H9 (cell line): ENCODE data around the gene FARSA. TPM values are rescaled to one million over a fixed set of nuclear protein-coding genes. Genes with fewer than 3 reads are reported as not detected.

ENCODE experiments used
- DNase-seq: peaks from one replicate; pipeline ENCODE4 v3.0.0-alpha.2; 2017
- H2AFZ ChIP-seq: one replicate; pipeline ENCODE4 v1.6.1; 2013; ENCODE audit warnings: mild to moderate bottlenecking, low read length, control low read depth, moderate library complexity
- H2AK5ac ChIP-seq: 2 replicates; pipeline ENCODE4 v1.6.1; 2013; ENCODE audit warnings: low read length, control low read depth, mixed read lengths; ENCODE audit not compliant: insufficient read length
- H2BK120ac ChIP-seq: one replicate; pipeline ENCODE4 v1.6.1; 2013; ENCODE audit warnings: low read depth, mild to moderate bottlenecking, low read length, control low read depth, inconsistent platforms; ENCODE audit not compliant: poor library complexity, severe bottlenecking
- H2BK12ac ChIP-seq: 2 replicates; pipeline ENCODE4 v1.6.1; 2013; ENCODE audit warnings: low read length, control low read depth, mixed read lengths, low read depth; ENCODE audit not compliant: insufficient read length
- H2BK15ac ChIP-seq: 2 replicates; pipeline ENCODE4 v1.6.1; 2013; ENCODE audit warnings: low read depth, low read length, control low read depth
- H2BK20ac ChIP-seq: one replicate; pipeline ENCODE4 v1.6.1; 2013; ENCODE audit warnings: low read depth, mild to moderate bottlenecking, low read length, control low read depth, inconsistent platforms; ENCODE audit not compliant: poor library complexity, severe bottlenecking
- H2BK5ac ChIP-seq: 2 replicates; pipeline ENCODE4 v1.6.1; 2013; ENCODE audit warnings: low read length, control low read depth, mixed read lengths; ENCODE audit not compliant: insufficient read length
- H3K14ac ChIP-seq: 2 replicates; pipeline ENCODE4 v1.6.1; 2013; ENCODE audit warnings: low read length, control low read depth; ENCODE audit not compliant: insufficient read depth
- H3K18ac ChIP-seq: 2 replicates; pipeline ENCODE4 v1.6.1; 2013; ENCODE audit warnings: low read depth, mild to moderate bottlenecking, mixed read lengths, low read length, control low read depth; ENCODE audit not compliant: insufficient read length
- H3K23ac ChIP-seq: 2 replicates; pipeline ENCODE4 v1.6.1; 2013; ENCODE audit warnings: low read length, control low read depth, mixed read lengths, low read depth; ENCODE audit not compliant: insufficient read length
- H3K23me2 ChIP-seq: 2 replicates; pipeline ENCODE4 v1.6.1; 2013; ENCODE audit warnings: low read depth, mild to moderate bottlenecking, mixed read lengths, low read length, control low read depth; ENCODE audit not compliant: insufficient read length, poor library complexity, severe bottlenecking
- H3K27ac ChIP-seq: 2 replicates; pipeline ENCODE4 v1.5.1; 2013; ENCODE audit warnings: low read length, control low read depth, mixed read lengths, low read depth; ENCODE audit not compliant: insufficient read length
- H3K27me3 ChIP-seq: 2 replicates; pipeline ENCODE4 v1.6.1; 2013; ENCODE audit warnings: low read length, control low read depth, inconsistent platforms; ENCODE audit not compliant: insufficient read depth
- H3K4ac ChIP-seq: 2 replicates; pipeline ENCODE4 v1.6.1; 2013; ENCODE audit warnings: low read depth, mild to moderate bottlenecking, control low read depth, inconsistent platforms, low read length, moderate library complexity
- H3K4me1 ChIP-seq: 2 replicates; pipeline ENCODE4 v1.6.1; 2013; ENCODE audit warnings: low read length, control low read depth, inconsistent platforms; ENCODE audit not compliant: insufficient read depth
- H3K4me2 ChIP-seq: 2 replicates; pipeline ENCODE4 v1.6.1; 2013; ENCODE audit warnings: low read length, control low read depth, mixed read lengths; ENCODE audit not compliant: insufficient read length, insufficient read depth
- H3K56ac ChIP-seq: 2 replicates; pipeline ENCODE4 v1.6.1; 2013; ENCODE audit warnings: low read depth, mild to moderate bottlenecking, mixed read lengths, low read length, control low read depth; ENCODE audit not compliant: insufficient read length
- H3K79me1 ChIP-seq: 2 replicates; pipeline ENCODE4 v1.6.1; 2013; ENCODE audit warnings: low read depth, mild to moderate bottlenecking, moderate library complexity, low read length, control low read depth, inconsistent platforms; ENCODE audit not compliant: insufficient read depth, poor library complexity, severe bottlenecking
- H3K79me2 ChIP-seq: 2 replicates; pipeline ENCODE4 v1.6.1; 2013; ENCODE audit warnings: low read length, control low read depth, inconsistent platforms; ENCODE audit not compliant: insufficient read depth
- H3K9ac ChIP-seq: 2 replicates; pipeline ENCODE4 v1.6.1; 2013; ENCODE audit warnings: low read length, control low read depth, mixed read lengths; ENCODE audit not compliant: insufficient read length; ENCODE audit errors: extremely low read depth
- H3K9me3 ChIP-seq: one replicate; pipeline ENCODE4 v1.6.1; 2013; ENCODE audit warnings: low read depth, low read length, inconsistent platforms; ENCODE audit not compliant: control insufficient read depth
- H3T11ph ChIP-seq: one replicate; pipeline ENCODE4 v1.6.1; 2013; ENCODE audit warnings: mild to moderate bottlenecking, low read length, control low read depth, inconsistent platforms
- H4K20me1 ChIP-seq: one replicate; pipeline ENCODE4 v1.6.1; 2013; ENCODE audit not compliant: control insufficient read depth, insufficient read length, insufficient read depth
- H4K5ac ChIP-seq: 2 replicates; pipeline ENCODE4 v1.6.1; 2013; ENCODE audit warnings: low read depth, mild to moderate bottlenecking, mixed read lengths, low read length, control low read depth; ENCODE audit not compliant: insufficient read length
- H4K8ac ChIP-seq: replicated peaks from 2 replicates; pipeline ENCODE4 v1.6.1; 2013; ENCODE audit warnings: low read length, control low read depth, mixed read lengths, low read depth; ENCODE audit not compliant: insufficient read length
- H4K91ac ChIP-seq: 2 replicates; pipeline ENCODE4 v1.6.1; 2013; ENCODE audit warnings: low read depth, mild to moderate bottlenecking, moderate library complexity, mixed read lengths, low read length, control low read depth; ENCODE audit not compliant: insufficient read length
- H3K27ac Mint-ChIP-seq, 3 experiments: 2 replicates in 2 of 3; 3 replicates in 1 of 3; pipeline ENCODE4 v1.8.0; 2020 to 2021; ENCODE audit warnings: mixed read lengths in 3 of 3, mild to moderate bottlenecking in 1 of 3, moderate library complexity in 1 of 3
- H3K27me3 Mint-ChIP-seq: 2 replicates; pipeline ENCODE4 v1.8.0; 2021; ENCODE audit warnings: low read depth, mild to moderate bottlenecking, moderate library complexity, mixed read lengths
- H3K36me3 Mint-ChIP-seq, 3 experiments: 2 replicates in 2 of 3; 3 replicates in 1 of 3; pipeline ENCODE4 v1.8.0; 2020 to 2021; ENCODE audit warnings: low read depth in 3 of 3, mixed read lengths in 3 of 3; ENCODE audit not compliant: insufficient read depth in 1 of 3
- H3K4me1 Mint-ChIP-seq, 2 experiments: 2 replicates each; pipeline ENCODE4 v1.8.0; 2020; ENCODE audit warnings: mixed read lengths in 2 of 2
- H3K4me3 Mint-ChIP-seq, 2 experiments: 2 replicates in 1 of 2; 3 replicates in 1 of 2; pipeline ENCODE4 v1.8.0; 2020 to 2021; ENCODE audit warnings: mild to moderate bottlenecking in 2 of 2, mixed read lengths in 2 of 2, moderate library complexity in 1 of 2
- H3K9me3 Mint-ChIP-seq, 2 experiments: 2 replicates in 1 of 2; 3 replicates in 1 of 2; pipeline ENCODE4 v1.8.0; 2020; ENCODE audit warnings: mild to moderate bottlenecking in 2 of 2, mixed read lengths in 2 of 2, moderate library complexity in 1 of 2
- WGBS: extraction: QIAGEN DNeasy Blood & Tissue Kit; methylation state at CpG from one replicate; pipeline ENCODE4 v1.1.7; 2013; ENCODE audit warnings: missing lambda C conversion rate, low lambda C conversion rate, mixed read lengths; ENCODE audit not compliant: insufficient read length; ENCODE audit errors: extremely low coverage; 5-methylcytosine and 5-hydroxymethylcytosine counted together
- total RNA-seq: library from RNA; stranded (reverse); gene quantifications from 2 replicates; pipeline ENCODE4 v1.2.1, GENCODE V29; 2021
- TF ChIP-seq, protein P1 (sequence below): fragments of 200-600 bp; sonication (generic); conservative IDR thresholded peaks from 3 replicates; pipeline ENCODE4 v1.8.0; 2021; ENCODE audit warnings: antibody characterized with exemption, mild to moderate bottlenecking

Gene FARSA
- total RNA-seq, 1 experiment from 2014 or later, result 110 TPM

DNA sequence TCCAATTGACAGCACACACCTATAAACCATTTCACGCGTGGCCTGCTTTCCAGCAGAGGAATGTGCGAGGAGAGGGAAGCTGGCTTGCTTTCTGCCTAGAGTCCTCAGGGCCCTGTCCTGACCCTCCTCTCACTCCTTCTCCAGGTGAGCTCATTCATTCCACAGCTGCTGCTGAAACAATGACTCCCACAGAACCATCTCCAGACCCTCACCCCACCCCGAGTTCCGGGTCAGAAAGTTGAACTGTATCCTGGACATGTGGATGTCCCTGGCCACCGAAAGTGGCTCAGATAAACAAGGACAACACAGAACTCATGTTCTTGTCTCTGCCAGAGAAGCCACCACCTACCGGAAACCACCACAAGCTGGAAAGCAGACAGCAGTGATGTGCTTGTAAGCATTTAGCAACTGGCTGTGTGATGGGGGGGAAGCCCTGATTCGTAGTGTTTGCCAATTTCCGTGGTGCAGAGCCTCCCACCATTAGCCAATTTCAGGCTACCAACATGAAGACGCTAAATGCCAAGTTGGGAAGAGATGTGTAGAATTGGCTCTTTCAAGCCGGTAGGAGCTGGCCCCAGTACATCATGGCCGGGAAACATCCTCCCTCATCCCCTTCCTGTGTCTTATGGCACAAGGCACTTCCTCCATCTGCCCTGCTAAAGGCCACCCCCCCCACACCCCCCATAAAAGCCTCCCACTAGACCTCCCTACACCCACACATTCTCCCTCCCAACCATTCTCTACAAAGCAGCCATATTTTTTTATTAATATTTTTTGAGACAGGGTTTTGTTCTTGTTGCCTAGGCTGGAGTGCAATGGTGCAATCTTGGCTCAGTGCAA lies 19.4 kb downstream of the FARSA start:
- Mint-ChIP-seq H3K4me3 (peak overlapping the region in 1 of 2 experiments; percentile 69; a peak in 3 of 5 replicates), H3K27ac (peak overlapping the region; percentile 86 to 99 (median 96)), H3K27me3 (peaks cover 20% of the 10 kb centered on the region), H3K4me1 (peaks cover 20 to 30% of the 10 kb centered on the region in 2 experiments), H3K9me3 (peaks cover 7% of the 10 kb centered on the region in 2 experiments), H3K36me3 (peaks cover 0 to 1% (median 0%) of the 10 kb centered on the region in 3 experiments; a peak in 2 of 7 replicates)
- Histone ChIP-seq H3K14ac (no peak overlapping the region), H4K5ac (no peak overlapping the region), H3K56ac (no peak overlapping the region), H3K18ac (peak overlapping the region; percentile 31), H3K27ac (no peak overlapping the region), H4K8ac (no peak overlapping the region), H3K23me2 (no peaks in the 10 kb centered on the region), H3K4me1 (peaks cover 4% of the 10 kb centered on the region; the same call in 1 of the 2 replicates), H3T11ph (no peak overlapping the region), H2BK120ac (no peak overlapping the region), H3K27me3 (peaks cover 5% of the 10 kb centered on the region; the same call in 1 of the 2 replicates), H3K23ac (no peak overlapping the region), H2BK5ac (no peak overlapping the region), H2AFZ (no peak overlapping the region), H3K79me2 (no peaks in the 10 kb centered on the region), H3K9me3 (no peaks in the 10 kb centered on the region), H4K20me1 (no peaks in the 10 kb centered on the region), H3K79me1 (no peaks in the 10 kb centered on the region), H2BK12ac (no peak overlapping the region), H2BK20ac (no peak overlapping the region), H2AK5ac (no peak overlapping the region), H3K9ac (no peak overlapping the region), H3K4me2 (no peak overlapping the region), H2BK15ac (no peak overlapping the region), H4K91ac (no peak overlapping the region), H3K4ac (no peak overlapping the region)
- DNase-seq, result no peak
- TF ChIP-seq, protein P1, sequence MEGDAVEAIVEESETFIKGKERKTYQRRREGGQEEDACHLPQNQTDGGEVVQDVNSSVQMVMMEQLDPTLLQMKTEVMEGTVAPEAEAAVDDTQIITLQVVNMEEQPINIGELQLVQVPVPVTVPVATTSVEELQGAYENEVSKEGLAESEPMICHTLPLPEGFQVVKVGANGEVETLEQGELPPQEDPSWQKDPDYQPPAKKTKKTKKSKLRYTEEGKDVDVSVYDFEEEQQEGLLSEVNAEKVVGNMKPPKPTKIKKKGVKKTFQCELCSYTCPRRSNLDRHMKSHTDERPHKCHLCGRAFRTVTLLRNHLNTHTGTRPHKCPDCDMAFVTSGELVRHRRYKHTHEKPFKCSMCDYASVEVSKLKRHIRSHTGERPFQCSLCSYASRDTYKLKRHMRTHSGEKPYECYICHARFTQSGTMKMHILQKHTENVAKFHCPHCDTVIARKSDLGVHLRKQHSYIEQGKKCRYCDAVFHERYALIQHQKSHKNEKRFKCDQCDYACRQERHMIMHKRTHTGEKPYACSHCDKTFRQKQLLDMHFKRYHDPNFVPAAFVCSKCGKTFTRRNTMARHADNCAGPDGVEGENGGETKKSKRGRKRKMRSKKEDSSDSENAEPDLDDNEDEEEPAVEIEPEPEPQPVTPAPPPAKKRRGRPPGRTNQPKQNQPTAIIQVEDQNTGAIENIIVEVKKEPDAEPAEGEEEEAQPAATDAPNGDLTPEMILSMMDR, result no peak
- WGBS, result no CpG with 5 or more reads among the region's 12 CpGs
